Heart left ventricle (tissue), 13 donors: ENCODE measurements around the gene CTNND2.

Experiments used
- POLR2A ChIP-seq, 2 donors: fragments of 450-650 bp; IDR thresholded peaks; one replicate each; pipeline ENCODE4 v1.6.1; 2017; ENCODE audit warnings: antibody characterized with exemption in 2 of 2, mild to moderate bottlenecking in 2 of 2, moderate library complexity in 2 of 2
- TF ChIP-seq, protein P1 (sequence below), 12 donors: fragments of 200-600 bp; sonication (generic) in 4 of 12; IDR thresholded peaks; one replicate each; pipeline versions ENCODE4 v1.5.0 to v1.8.0; 2018 to 2022; ENCODE audit warnings: antibody characterized with exemption in 12 of 12, mild to moderate bottlenecking in 5 of 12
- donor health status: ischemic (EF 13 %, LVEDD 7.1; RV severe dilation, severe dysfunction).
- donor health status: DM: no; HTN: yes; CAD: no.
- donor health status: DM: no; HTN: no; CAD: no.
- donor health status: ischemic (EF 25% LVEDD 6.9; RV normal size, moderate dysfunction).
- donor health status: ischemic (EF 25% LVEDD 5.7; RV mildly dilated, moderate dysfunction).
- donor health status: ischemic (EF 35%, LVEDD 5.7; RV mildly dilated, moderate dysfunction).
- donor health status: nonischemic (EF 11% LVEDD 7.7; RV severe dilation, severe dysfunction).
- donor health status: DM: yes; HTN: yes; CAD: no.
- donor health status: PGD.
- donor health status: ischemic (EF 29% LVEDD 5.4; RV normal size, mild dysfunction).
- donor health status: nonischemic (EF 23%, LVEDD 6.1; RV moderate dilation, normal function).

DNA sequence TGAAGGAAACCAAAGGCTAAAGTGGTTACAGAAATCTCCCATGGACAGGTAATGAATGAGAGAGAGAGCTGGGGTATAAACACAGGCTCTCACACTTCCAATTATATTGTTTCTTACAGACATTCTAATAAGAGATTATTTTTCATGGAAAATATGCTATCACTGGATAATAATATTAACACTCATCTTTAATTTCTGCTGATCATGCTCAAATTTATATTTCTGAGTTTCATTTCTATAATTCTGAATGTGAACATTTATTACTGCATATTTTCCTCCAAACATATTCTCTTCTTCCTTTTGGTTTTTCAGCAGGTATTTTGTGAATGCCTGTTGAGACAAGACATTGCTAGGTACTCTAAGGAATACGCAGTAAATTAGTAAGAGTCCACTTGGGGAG lies 733.0 kb downstream of the CTNND2 start:
- TF ChIP-seq POLR2A (IDR thresholded peaks at IDR 0.05): no peak
- TF ChIP-seq, protein P1, sequence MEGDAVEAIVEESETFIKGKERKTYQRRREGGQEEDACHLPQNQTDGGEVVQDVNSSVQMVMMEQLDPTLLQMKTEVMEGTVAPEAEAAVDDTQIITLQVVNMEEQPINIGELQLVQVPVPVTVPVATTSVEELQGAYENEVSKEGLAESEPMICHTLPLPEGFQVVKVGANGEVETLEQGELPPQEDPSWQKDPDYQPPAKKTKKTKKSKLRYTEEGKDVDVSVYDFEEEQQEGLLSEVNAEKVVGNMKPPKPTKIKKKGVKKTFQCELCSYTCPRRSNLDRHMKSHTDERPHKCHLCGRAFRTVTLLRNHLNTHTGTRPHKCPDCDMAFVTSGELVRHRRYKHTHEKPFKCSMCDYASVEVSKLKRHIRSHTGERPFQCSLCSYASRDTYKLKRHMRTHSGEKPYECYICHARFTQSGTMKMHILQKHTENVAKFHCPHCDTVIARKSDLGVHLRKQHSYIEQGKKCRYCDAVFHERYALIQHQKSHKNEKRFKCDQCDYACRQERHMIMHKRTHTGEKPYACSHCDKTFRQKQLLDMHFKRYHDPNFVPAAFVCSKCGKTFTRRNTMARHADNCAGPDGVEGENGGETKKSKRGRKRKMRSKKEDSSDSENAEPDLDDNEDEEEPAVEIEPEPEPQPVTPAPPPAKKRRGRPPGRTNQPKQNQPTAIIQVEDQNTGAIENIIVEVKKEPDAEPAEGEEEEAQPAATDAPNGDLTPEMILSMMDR (IDR thresholded peaks at IDR 0.05): no peak
